ENCODE measurements around the gene CAPZB. TPM values are rescaled to one million over a fixed set of nuclear protein-coding genes. Genes with fewer than 3 reads are reported as not detected.

Gene CAPZB
- total RNA-seq, 1 experiment from 2014 or later = 198 TPM

- Mint-ChIP-seq H3K4me1 (ENCODE audit: low read depth, unreplicated experiment) (peaks cover 7% of the 10 kb centered on the region), H3K27ac (ENCODE audit: unreplicated experiment) (no peak overlapping the region), H3K27me3 (ENCODE audit: unreplicated experiment) (no peaks in the 10 kb centered on the region), H3K9me3 (ENCODE audit: low read depth, unreplicated experiment) (no peaks in the 10 kb centered on the region), H3K4me3 (ENCODE audit: low read depth, unreplicated experiment) (no peak overlapping the region), H3K36me3 (ENCODE audit: insufficient read depth, unreplicated experiment) (peaks cover 9% of the 10 kb centered on the region)
- intact Hi-C loops (cut with micrococcal nuclease; ENCODE audit: unreplicated experiment) = no loop called here
- TF ChIP-seq CTCF (IDR thresholded peaks at IDR 0.05; ENCODE audit: unreplicated experiment) = no peak
- CTCF ChIA-PET = no interaction called here
- DNase-seq = no peak
- BruUV-seq (replicated peaks) = no TSS peak
Measured at GRCh38 chr1:19405761-19406487, 79.4 kb downstream of the CAPZB start.

GRCh38 chr1:19405195-19405760 lies 80.1 kb downstream of the CAPZB start:
- intact Hi-C loops (cut with micrococcal nuclease; ENCODE audit: unreplicated experiment) = no loop called here
- no TSS peak for BruUV-seq (replicated peaks)
- Mint-ChIP-seq H3K27me3 (ENCODE audit: unreplicated experiment) (no peaks in the 10 kb centered on the region), H3K27ac (ENCODE audit: unreplicated experiment) (no peak overlapping the region), H3K9me3 (ENCODE audit: low read depth, unreplicated experiment) (no peaks in the 10 kb centered on the region), H3K36me3 (ENCODE audit: insufficient read depth, unreplicated experiment) (peaks cover 9% of the 10 kb centered on the region), H3K4me3 (ENCODE audit: low read depth, unreplicated experiment) (no peak overlapping the region), H3K4me1 (ENCODE audit: low read depth, unreplicated experiment) (peaks cover 7% of the 10 kb centered on the region)
- CTCF ChIA-PET = no interaction called here
- TF ChIP-seq CTCF (IDR thresholded peaks at IDR 0.05; ENCODE audit: unreplicated experiment) = no peak
- no peak for DNase-seq

- CTCF ChIA-PET = no interaction called here
- no peaks in the 10 kb centered on the region for H3K27me3 Mint-ChIP-seq (ENCODE audit: unreplicated experiment)
- peaks cover 6% of the 10 kb centered on the region for H3K36me3 Mint-ChIP-seq (ENCODE audit: insufficient read depth, unreplicated experiment)
- no peak overlapping the region for H3K27ac Mint-ChIP-seq (ENCODE audit: unreplicated experiment)
- intact Hi-C loops (cut with micrococcal nuclease; ENCODE audit: unreplicated experiment) = no loop called here
- H3K4me3 Mint-ChIP-seq (ENCODE audit: low read depth, unreplicated experiment) = no peak overlapping the region
- no peaks in the 10 kb centered on the region for H3K9me3 Mint-ChIP-seq (ENCODE audit: low read depth, unreplicated experiment)
- BruUV-seq (replicated peaks) = no TSS peak
- no peak for DNase-seq
- H3K4me1 Mint-ChIP-seq (ENCODE audit: low read depth, unreplicated experiment) = peaks cover 7% of the 10 kb centered on the region
- TF ChIP-seq CTCF (IDR thresholded peaks at IDR 0.05; ENCODE audit: unreplicated experiment) = no peak
Measured at GRCh38 chr1:19404748-19405147, 80.6 kb downstream of the CAPZB start.

- no peak for DNase-seq
- Mint-ChIP-seq H3K36me3 (ENCODE audit: insufficient read depth, unreplicated experiment) (peaks cover 5% of the 10 kb centered on the region), H3K9me3 (ENCODE audit: low read depth, unreplicated experiment) (no peaks in the 10 kb centered on the region), H3K27me3 (ENCODE audit: unreplicated experiment) (no peaks in the 10 kb centered on the region), H3K4me3 (ENCODE audit: low read depth, unreplicated experiment) (no peak overlapping the region), H3K4me1 (ENCODE audit: low read depth, unreplicated experiment) (peaks cover 7% of the 10 kb centered on the region), H3K27ac (ENCODE audit: unreplicated experiment) (no peak overlapping the region)
- no peak for TF ChIP-seq CTCF (IDR thresholded peaks at IDR 0.05; ENCODE audit: unreplicated experiment)
- CTCF ChIA-PET = no interaction called here
- BruUV-seq (replicated peaks) = no TSS peak
- intact Hi-C loops (cut with micrococcal nuclease; ENCODE audit: unreplicated experiment) = no loop called here
Measured at GRCh38 chr1:19403256-19403655, 82.1 kb downstream of the CAPZB start.
